B cell (primary cell): Measurements from ENCODE around the gene PDCD7. TPM values are rescaled to one million over a fixed set of nuclear protein-coding genes. Genes with fewer than 3 reads are reported as not detected.

ENCODE experiments used
- ATAC-seq: fragments of 200-7000 bp; cut with Tn5 transposase; one replicate; pipeline ENCODE4 v1.10.0; 2021; ENCODE audit warnings: low read depth, mild to moderate bottlenecking, moderate number of reproducible peaks, moderate library complexity
- CTCF ChIA-PET: fragments of 350-600 bp; sonication (Branson Sonifier 250); formaldehyde crosslinking; loops from one replicate; lab custom pipeline; 2021; ENCODE audit warnings: antibody characterized with exemption, inconsistent platforms; lab: Charles Lee
- POLR2A ChIA-PET: fragments of 350-600 bp; sonication (Branson Sonifier 250); formaldehyde crosslinking; loops from one replicate; lab custom pipeline; 2021; ENCODE audit warnings: antibody characterized with exemption; lab: Charles Lee
- DNase-seq: peaks from one replicate; pipeline ENCODE4 v3.0.0; 2013
- H2AFZ ChIP-seq: 2 replicates; pipeline ENCODE4 v1.6.1; 2012; ENCODE audit warnings: mild to moderate bottlenecking, low read depth, low read length; ENCODE audit not compliant: insufficient read depth, poor library complexity, severe bottlenecking
- H3K27ac ChIP-seq, 2 donors: 1 replicate in 1 of 2; 2 replicates in 1 of 2; pipeline ENCODE4 v1.5.1; 2012 to 2013; ENCODE audit warnings: low read length in 2 of 2, mild to moderate bottlenecking in 2 of 2, moderate library complexity in 1 of 2
- H3K27me3 ChIP-seq, 4 experiments: fragments of 200-600 bp in 1 of 4; sonication (generic) in 1 of 4; replicated peaks in 1 of 4; 1 replicate in 2 of 4; 2 replicates in 2 of 4; pipeline versions ENCODE4 v1.6.1 to v1.7.0; 2013 to 2016; ENCODE audit warnings: low read length in 3 of 4, mild to moderate bottlenecking in 2 of 4, mixed read lengths in 1 of 4, moderate library complexity in 1 of 4; ENCODE audit not compliant: insufficient read depth in 4 of 4, control insufficient read depth in 3 of 4; ENCODE audit errors: control extremely low read depth in 1 of 4
- H3K36me3 ChIP-seq, 2 experiments: replicated peaks in 1 of 2; 1 replicate in 1 of 2; 2 replicates in 1 of 2; pipeline versions ENCODE4 v1.6.1 to v1.7.1; 2013; ENCODE audit warnings: low read length in 1 of 2; ENCODE audit not compliant: insufficient read depth in 2 of 2, control insufficient read depth in 1 of 2; ENCODE audit errors: control extremely low read depth in 1 of 2, extremely low read depth in 1 of 2
- H3K4me1 ChIP-seq, 2 donors: fragments of 200-600 bp in 1 of 2; sonication (generic) in 1 of 2; 1 replicate in 1 of 2; 2 replicates in 1 of 2; pipeline versions ENCODE4 v1.5.1 to v1.6.1; 2013 to 2017; ENCODE audit warnings: low read length in 2 of 2; ENCODE audit not compliant: control insufficient read depth in 2 of 2, insufficient read depth in 2 of 2
- H3K4me2 ChIP-seq: replicated peaks from 2 replicates; pipeline ENCODE3; 2012; ENCODE audit warnings: mild to moderate bottlenecking, low read depth, low read length; ENCODE audit not compliant: poor library complexity, severe bottlenecking
- H3K4me3 ChIP-seq, 5 experiments: fragments of 200-600 bp in 1 of 5; sonication (generic) in 1 of 5; 1 replicate in 3 of 5; 2 replicates in 2 of 5; pipeline versions ENCODE4 v1.5.1 to v1.7.0; 2011 to 2016; ENCODE audit warnings: low read length in 4 of 5, mild to moderate bottlenecking in 4 of 5, low read depth in 2 of 5, control low read depth in 1 of 5, moderate library complexity in 1 of 5; ENCODE audit not compliant: insufficient read depth in 1 of 5; ENCODE audit errors: control extremely low read depth in 1 of 5, extremely low read depth in 1 of 5
- H3K79me2 ChIP-seq: fragments of 200-600 bp; sonication (generic); one replicate; pipeline ENCODE4 v1.6.0; 2016; ENCODE audit warnings: low read length; ENCODE audit not compliant: control insufficient read depth, insufficient read depth
- H3K9ac ChIP-seq: fragments of 200-600 bp; sonication (generic); 2 replicates; pipeline ENCODE4 v1.6.1; 2017; ENCODE audit warnings: mild to moderate bottlenecking, low read length, moderate library complexity
- H3K9me3 ChIP-seq, 3 donors: one replicate each; pipeline versions ENCODE4 v1.6.1 to v1.7.1; 2013; ENCODE audit warnings: low read length in 2 of 3; ENCODE audit not compliant: control insufficient read depth in 2 of 3, insufficient read depth in 1 of 3; ENCODE audit errors: control extremely low read depth in 1 of 3
- H4K20me1 ChIP-seq: 2 replicates; pipeline ENCODE4 v1.6.0; 2012; ENCODE audit warnings: mild to moderate bottlenecking, low read length; ENCODE audit not compliant: insufficient read depth, control insufficient read depth, poor library complexity, severe bottlenecking
- H3K27ac Mint-ChIP-seq: one replicate; pipeline ENCODE4 v1.8.0; 2021; ENCODE audit warnings: mixed read lengths
- H3K27me3 Mint-ChIP-seq: one replicate; pipeline ENCODE4 v1.8.0; 2021; ENCODE audit warnings: mixed read lengths
- H3K4me1 Mint-ChIP-seq: one replicate; pipeline ENCODE4 v1.8.0; 2021; ENCODE audit warnings: mixed read lengths
- H3K4me3 Mint-ChIP-seq: one replicate; pipeline ENCODE4 v1.8.0; 2021; ENCODE audit warnings: mixed read lengths
- H3K9me3 Mint-ChIP-seq: one replicate; pipeline ENCODE4 v1.8.0; 2022; ENCODE audit warnings: mixed read lengths; ENCODE audit not compliant: insufficient read depth
- CTCF ChIP-seq: fragments of 200-600 bp; IDR thresholded peaks from one replicate; pipeline ENCODE4 v1.8.0; 2022; ENCODE audit warnings: antibody characterized with exemption, mild to moderate bottlenecking
- EZH2 ChIP-seq: IDR thresholded peaks from 2 replicates; pipeline ENCODE4 v1.6.1; 2012; ENCODE audit warnings: borderline replicate concordance, low read depth, mild to moderate bottlenecking, moderate library complexity, low read length; ENCODE audit not compliant: insufficient read depth, poor library complexity, severe bottlenecking
- WGBS: methylation state at CpG from one replicate; pipeline ENCODE4 v1.1.5; 2013; ENCODE audit warnings: missing lambda C conversion rate; ENCODE audit not compliant: insufficient coverage; 5-methylcytosine and 5-hydroxymethylcytosine counted together
- intact Hi-C: fragments of 100-400 bp; cut with micrococcal nuclease; formaldehyde crosslinking; loops from one replicate; pipeline ENCODE4 v1.10.0; 2022
- polyA plus RNA-seq: library from polyadenylated mRNA; depleted of rRNA; stranded (reverse); fragments of >200 nt; gene quantifications from 2 replicates; pipeline ENCODE4 v1.2.3, GENCODE V29; 2012
- total RNA-seq, 2 donors: library from RNA; stranded (reverse); fragments of 120-200 nt in 1 of 2; gene quantifications; 1 replicate in 1 of 2; 2 replicates in 1 of 2; pipeline versions ENCODE4 v1.2.3 to v1.2.4, GENCODE V29; 2013 to 2022

The PDCD7 gene
- total and polyA plus RNA-seq, 2 donors (not counting 1 experiment from before 2014, with no cell fraction given): 34.6 to 47.0 TPM

- H3K27ac Mint-ChIP-seq: no peak overlapping the region
- no peaks in the 10 kb centered on the region for H4K20me1 ChIP-seq
- peaks cover 0 to 23% (median 5%) of the 10 kb centered on the region in 4 experiments for H3K27me3 ChIP-seq
- TF ChIP-seq CTCF: no peak
- TF ChIP-seq EZH2: no peak
- H3K36me3 ChIP-seq: no peaks in the 10 kb centered on the region
- POLR2A ChIA-PET: no interaction called here
- WGBS: 74% methylated on average over 6 of the region's 6 CpGs
- no peak overlapping the region for H3K9ac ChIP-seq
- CTCF ChIA-PET: interaction anchor here (0.8 to 1.5 kb wide), 3 partner anchors 8 to 53 kb away, joined by 3 to 8 read pairs (median 5); partner anchors contain the start of gene KBTBD13
- no peaks in the 10 kb centered on the region for H3K4me1 ChIP-seq
- H3K79me2 ChIP-seq: no peaks in the 10 kb centered on the region
- H2AFZ ChIP-seq: no peak overlapping the region
- no peaks in the 10 kb centered on the region for H3K9me3 Mint-ChIP-seq
- H3K4me3 Mint-ChIP-seq: no peak overlapping the region
- peaks cover 26% of the 10 kb centered on the region for H3K27me3 Mint-ChIP-seq
- no peak overlapping the region for H3K4me3 ChIP-seq
- intact Hi-C loops: no loop called here
- H3K4me1 Mint-ChIP-seq: no peaks in the 10 kb centered on the region
- no peak overlapping the region for H3K27ac ChIP-seq
- DNase-seq (no peak), ATAC-seq (no peak)
- no peak overlapping the region for H3K4me2 ChIP-seq
- no peaks in the 10 kb centered on the region for H3K9me3 ChIP-seq
Measured at GRCh38 chr15:65086680-65087111, 46.9 kb downstream of the PDCD7 start.

GRCh38 chr15:65085990-65086679 is 47.5 kb downstream of the PDCD7 start:
- Mint-ChIP-seq H3K27me3 (peaks cover 32% of the 10 kb centered on the region), H3K27ac (no peak overlapping the region), H3K9me3 (no peaks in the 10 kb centered on the region), H3K4me1 (no peaks in the 10 kb centered on the region), H3K4me3 (no peak overlapping the region)
- no peak for ATAC-seq
- H3K9me3 ChIP-seq: no peaks in the 10 kb centered on the region
- ChIA-PET CTCF (interaction anchor here (1.5 kb wide), 1 partner anchor 53 kb away, joined by 5 read pairs; no protein-coding TSS in a partner anchor), POLR2A (no interaction called here)
- no peak overlapping the region for H3K9ac ChIP-seq
- H2AFZ ChIP-seq: no peak overlapping the region
- no peak overlapping the region for H3K4me2 ChIP-seq
- H3K4me3 ChIP-seq: no peak overlapping the region
- WGBS: 94% methylated on average over 6 of the region's 6 CpGs
- no peaks in the 10 kb centered on the region for H3K36me3 ChIP-seq
- no peak for DNase-seq
- no peaks in the 10 kb centered on the region for H4K20me1 ChIP-seq
- TF ChIP-seq EZH2 (no peak), CTCF (no peak)
- H3K4me1 ChIP-seq: no peaks in the 10 kb centered on the region
- intact Hi-C loops: no loop called here
- H3K27ac ChIP-seq: no peak overlapping the region
- peaks cover 0 to 28% (median 5%) of the 10 kb centered on the region in 4 experiments for H3K27me3 ChIP-seq
- H3K79me2 ChIP-seq: no peaks in the 10 kb centered on the region
